Spleen (tissue), 7 donors: Measurements from ENCODE around the gene FBXL17.

Source experiments
- POLR2A ChIP-seq, 3 donors: fragments of 450-650 bp; IDR thresholded peaks; one replicate each; pipeline ENCODE4 v1.5.1; 2017; ENCODE audit warnings: antibody characterized with exemption in 3 of 3, mild to moderate bottlenecking in 1 of 3
- POLR2AphosphoS5 ChIP-seq, 3 donors: sonication (generic); formaldehyde crosslinking; IDR thresholded peaks; one replicate each; pipeline ENCODE4 v1.5.1; 2017; ENCODE audit warnings: antibody characterized with exemption in 3 of 3
- TF ChIP-seq, protein P1 (sequence below), 11 experiments: fragments of 200-600 bp in 7 of 11; fragments of 450-650 bp in 4 of 11; sonication (generic) in 4 of 11; IDR thresholded peaks in 8 of 11; conservative IDR thresholded peaks in 3 of 11; 1 replicate in 7 of 11; 2 replicates in 4 of 11; pipeline versions ENCODE4 v1.4.0 to v1.8.0; 2016 to 2021; ENCODE audit warnings: antibody characterized with exemption in 11 of 11, inconsistent platforms in 4 of 11, mild to moderate bottlenecking in 1 of 11
- donor health status: DM: no; HTN: no; CAD: no; lungs with moderate emphysema.
- donor health status: DM: no; HTN: no; CAD: no.
- donor health status: DM: no; HTN: no; CAD: no.

DNA sequence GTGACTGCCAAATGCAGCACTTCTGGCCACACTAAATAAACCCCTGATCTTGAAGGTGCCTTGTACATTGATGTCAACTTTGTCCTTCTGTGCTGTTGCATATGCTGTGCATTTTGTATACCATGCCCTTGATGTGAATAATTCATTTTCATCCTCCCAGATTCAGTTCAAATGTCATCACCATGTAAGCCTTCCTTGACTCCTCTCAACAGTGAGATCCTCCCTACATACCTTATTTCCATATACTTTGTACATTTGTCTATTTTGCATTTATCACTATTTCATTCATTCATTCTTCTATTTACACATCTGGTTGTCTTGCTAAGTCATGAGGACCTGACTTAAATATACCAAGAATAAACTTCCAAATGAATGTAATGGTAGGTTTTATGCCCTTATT lies 438.0 kb downstream of the FBXL17 start:
- TF ChIP-seq, protein P1, sequence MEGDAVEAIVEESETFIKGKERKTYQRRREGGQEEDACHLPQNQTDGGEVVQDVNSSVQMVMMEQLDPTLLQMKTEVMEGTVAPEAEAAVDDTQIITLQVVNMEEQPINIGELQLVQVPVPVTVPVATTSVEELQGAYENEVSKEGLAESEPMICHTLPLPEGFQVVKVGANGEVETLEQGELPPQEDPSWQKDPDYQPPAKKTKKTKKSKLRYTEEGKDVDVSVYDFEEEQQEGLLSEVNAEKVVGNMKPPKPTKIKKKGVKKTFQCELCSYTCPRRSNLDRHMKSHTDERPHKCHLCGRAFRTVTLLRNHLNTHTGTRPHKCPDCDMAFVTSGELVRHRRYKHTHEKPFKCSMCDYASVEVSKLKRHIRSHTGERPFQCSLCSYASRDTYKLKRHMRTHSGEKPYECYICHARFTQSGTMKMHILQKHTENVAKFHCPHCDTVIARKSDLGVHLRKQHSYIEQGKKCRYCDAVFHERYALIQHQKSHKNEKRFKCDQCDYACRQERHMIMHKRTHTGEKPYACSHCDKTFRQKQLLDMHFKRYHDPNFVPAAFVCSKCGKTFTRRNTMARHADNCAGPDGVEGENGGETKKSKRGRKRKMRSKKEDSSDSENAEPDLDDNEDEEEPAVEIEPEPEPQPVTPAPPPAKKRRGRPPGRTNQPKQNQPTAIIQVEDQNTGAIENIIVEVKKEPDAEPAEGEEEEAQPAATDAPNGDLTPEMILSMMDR (IDR thresholded peaks at IDR 0.05 in 8 of 11, conservative IDR thresholded peaks at IDR 0.05 in 3 of 11) = no peak
- TF ChIP-seq POLR2A (IDR thresholded peaks at IDR 0.05) (no peak), POLR2AphosphoS5 (IDR thresholded peaks at IDR 0.05) (no peak)
